Rectal smooth muscle tissue (tissue), 1 donor: ENCODE results near the gene DLAT.
"Not testable (repeated sequence)": the region's sequence is repeated elsewhere in the genome, so short reads cannot be mapped to it uniquely, and the experiment has no call there.

Experiments used
- H3K27ac ChIP-seq: one replicate; pipeline ENCODE4 v1.7.0; 2013; ENCODE audit warnings: low read depth, low read length, inconsistent platforms
- H3K27me3 ChIP-seq: one replicate; pipeline ENCODE4 v1.7.0; 2013; ENCODE audit warnings: low read length; ENCODE audit not compliant: control insufficient read depth, insufficient read depth
- H3K36me3 ChIP-seq: one replicate; pipeline ENCODE4 v1.7.0; 2013; ENCODE audit warnings: low read length; ENCODE audit not compliant: control insufficient read depth, insufficient read depth
- H3K4me1 ChIP-seq: one replicate; pipeline ENCODE4 v1.7.0; 2013; ENCODE audit warnings: low read length; ENCODE audit not compliant: control insufficient read depth, insufficient read depth
- H3K4me3 ChIP-seq: one replicate; pipeline ENCODE4 v1.7.0; 2013; ENCODE audit warnings: low read length
- H3K9ac ChIP-seq: one replicate; pipeline ENCODE4 v1.7.0; 2013; ENCODE audit warnings: low read length

DLAT gene

GRCh38 chr11:111986589-111986988, 38.6 kb upstream of the DLAT start:
- peaks cover 21% of the 10 kb centered on the region for H3K4me1 ChIP-seq
- peak overlapping the region; percentile 86 for H3K27ac ChIP-seq
- H3K4me3 ChIP-seq = no peak overlapping the region
- peaks cover 4% of the 10 kb centered on the region for H3K36me3 ChIP-seq
- no peaks in the 10 kb centered on the region for H3K27me3 ChIP-seq
- H3K9ac ChIP-seq = no peak overlapping the region

- Histone ChIP-seq H3K4me1 (peaks cover 11% of the 10 kb centered on the region), H3K4me3 (no peak overlapping the region), H3K36me3 (peaks cover 27% of the 10 kb centered on the region), H3K9ac (no peak overlapping the region), H3K27ac (peak overlapping the region; percentile 18), H3K27me3 (no peaks in the 10 kb centered on the region)
These were observed 34.8 kb upstream of the DLAT start for GRCh38 chr11:111990381-111990780.

- Histone ChIP-seq H3K27ac (no peak overlapping the region), H3K4me3 (no peak overlapping the region), H3K27me3 (no peaks in the 10 kb centered on the region), H3K4me1 (peaks cover 11% of the 10 kb centered on the region), H3K9ac (no peak overlapping the region), H3K36me3 (peaks cover 26% of the 10 kb centered on the region)
These were observed 32.9 kb upstream of the DLAT start for GRCh38 chr11:111992206-111992855.

GRCh38 chr11:111996129-111996528, 29.1 kb upstream of the DLAT start:
- H3K9ac ChIP-seq = no peak overlapping the region
- H3K27ac ChIP-seq = no peak overlapping the region
- no peak overlapping the region for H3K4me3 ChIP-seq
- peaks cover 26% of the 10 kb centered on the region for H3K36me3 ChIP-seq
- no peaks in the 10 kb centered on the region for H3K27me3 ChIP-seq
- H3K4me1 ChIP-seq = no peaks in the 10 kb centered on the region

- H3K36me3 ChIP-seq = peaks cover 26% of the 10 kb centered on the region
- H3K4me1 ChIP-seq, H3K27me3 ChIP-seq, H3K4me3 ChIP-seq, H3K27ac ChIP-seq, H3K9ac ChIP-seq: not testable (repeated sequence)
These were observed 28.5 kb upstream of the DLAT start for GRCh38 chr11:111996669-111997068.

GRCh38 chr11:111999111-111999510, 26.1 kb upstream of the DLAT start:
- H3K36me3 ChIP-seq = peaks cover 12% of the 10 kb centered on the region
- H3K27ac ChIP-seq = no peak overlapping the region
- H3K4me3 ChIP-seq = no peak overlapping the region
- H3K9ac ChIP-seq = no peak overlapping the region
- no peaks in the 10 kb centered on the region for H3K4me1 ChIP-seq
- H3K27me3 ChIP-seq = no peaks in the 10 kb centered on the region

- H3K27me3 ChIP-seq = no peaks in the 10 kb centered on the region
- no peak overlapping the region for H3K27ac ChIP-seq
- no peaks in the 10 kb centered on the region for H3K4me1 ChIP-seq
- H3K36me3 ChIP-seq = peaks cover 7% of the 10 kb centered on the region
- H3K9ac ChIP-seq = no peak overlapping the region
- H3K4me3 ChIP-seq = no peak overlapping the region
These were observed 24.5 kb upstream of the DLAT start for GRCh38 chr11:112000703-112001102.

- Histone ChIP-seq H3K36me3 (peaks cover 7% of the 10 kb centered on the region), H3K9ac (no peak overlapping the region)
These were observed 22.6 kb upstream of the DLAT start for GRCh38 chr11:112002491-112003216.

GRCh38 chr11:112004389-112004788, 20.8 kb upstream of the DLAT start:
- no peaks in the 10 kb centered on the region for H3K4me1 ChIP-seq
- H3K27ac ChIP-seq = no peak overlapping the region
- H3K36me3 ChIP-seq = peaks cover 7% of the 10 kb centered on the region
- H3K4me3 ChIP-seq = no peak overlapping the region
- H3K9ac ChIP-seq = no peak overlapping the region
- H3K27me3 ChIP-seq = no peaks in the 10 kb centered on the region

More at GRCh38 chr11:112002491-112003216, 22.6 kb upstream of the DLAT start:
- Histone ChIP-seq H3K27me3 (no peaks in the 10 kb centered on the region), H3K27ac (no peak overlapping the region), H3K4me3 (no peak overlapping the region), H3K4me1 (no peaks in the 10 kb centered on the region)

GRCh38 chr11:112005422-112006094, 19.6 kb upstream of the DLAT start:
- Histone ChIP-seq H3K4me1 (no peaks in the 10 kb centered on the region), H3K4me3 (peak overlapping the region; percentile 10), H3K9ac (no peak overlapping the region), H3K27ac (no peak overlapping the region), H3K36me3 (peaks cover 7% of the 10 kb centered on the region), H3K27me3 (no peaks in the 10 kb centered on the region)

- not testable (repeated sequence) for H3K27ac ChIP-seq, H3K9ac ChIP-seq, H3K4me1 ChIP-seq, H3K27me3 ChIP-seq, H3K36me3 ChIP-seq
- peak overlapping the region; percentile 10 for H3K4me3 ChIP-seq
These were observed 19.1 kb upstream of the DLAT start for GRCh38 chr11:112006095-112006441.

- not testable (repeated sequence) for H3K27ac ChIP-seq, H3K36me3 ChIP-seq, H3K4me1 ChIP-seq, H3K27me3 ChIP-seq, H3K4me3 ChIP-seq, H3K9ac ChIP-seq
These were observed 13.8 kb upstream of the DLAT start for GRCh38 chr11:112011451-112011850.
